ENCODE results near the gene PDYN. TPM values are rescaled to one million over a fixed set of nuclear protein-coding genes. Genes with fewer than 3 reads are reported as not detected.

The PDYN gene
- total RNA-seq, 2 donors from 2014 or later, result not detected

DNA sequence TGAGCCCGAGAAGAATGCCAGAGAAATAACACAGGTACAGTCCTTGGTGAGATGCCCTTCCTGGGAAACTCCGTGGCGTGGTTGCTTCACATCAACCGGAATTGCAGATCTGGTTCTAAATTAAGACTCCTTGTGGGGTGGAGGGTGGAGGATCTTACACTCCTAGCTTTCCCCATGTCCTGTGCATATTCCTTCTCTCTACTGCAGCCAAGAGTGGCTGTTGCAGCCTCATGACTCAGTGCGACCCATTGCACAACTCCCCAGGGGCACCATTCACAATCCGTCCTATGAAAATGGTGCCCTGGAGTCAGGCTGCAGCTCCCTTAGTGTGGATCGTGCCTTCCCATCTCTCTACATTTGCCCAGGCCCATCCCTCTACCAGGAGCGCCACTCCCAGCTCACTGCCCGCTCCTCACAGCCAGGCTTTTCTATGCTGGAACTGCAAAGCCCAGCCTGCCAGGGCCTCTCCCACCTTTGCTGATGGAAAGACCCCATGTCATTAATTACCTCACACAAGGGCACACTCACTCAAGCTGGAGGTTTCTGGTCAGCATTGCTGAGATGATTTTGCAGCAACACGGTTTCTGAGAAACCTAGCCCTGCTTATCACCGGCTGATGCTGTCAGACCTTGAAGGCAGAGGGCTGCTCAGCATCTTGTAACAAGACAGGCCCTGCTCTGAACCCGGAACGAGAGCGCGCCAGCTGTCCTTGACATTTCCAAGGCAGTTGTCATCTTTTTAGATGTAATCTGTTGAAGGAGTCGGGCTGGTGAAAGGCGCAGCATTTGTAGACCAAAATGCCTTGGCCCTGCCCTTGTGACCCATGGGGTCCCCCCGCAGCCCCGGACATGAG lies 58.9 kb downstream of the PDYN start:
- H3K9me3 ChIP-seq, result no peaks in the 10 kb centered on the region
- DNase-seq (ENCODE audit: low spot score) (peak; percentile 59), ATAC-seq (ENCODE audit: insufficient number of reproducible peaks, low FRiP score, low read depth) (peak; percentile 75)
- peak overlapping the region in 1 of 2 donors; percentile 38 for H3K27ac ChIP-seq
- no peaks in the 10 kb centered on the region for H3K27me3 ChIP-seq (replicated peaks; ENCODE audit: insufficient read depth)
- H3K4me3 ChIP-seq, result no peak overlapping the region
- TF ChIP-seq, protein P1, sequence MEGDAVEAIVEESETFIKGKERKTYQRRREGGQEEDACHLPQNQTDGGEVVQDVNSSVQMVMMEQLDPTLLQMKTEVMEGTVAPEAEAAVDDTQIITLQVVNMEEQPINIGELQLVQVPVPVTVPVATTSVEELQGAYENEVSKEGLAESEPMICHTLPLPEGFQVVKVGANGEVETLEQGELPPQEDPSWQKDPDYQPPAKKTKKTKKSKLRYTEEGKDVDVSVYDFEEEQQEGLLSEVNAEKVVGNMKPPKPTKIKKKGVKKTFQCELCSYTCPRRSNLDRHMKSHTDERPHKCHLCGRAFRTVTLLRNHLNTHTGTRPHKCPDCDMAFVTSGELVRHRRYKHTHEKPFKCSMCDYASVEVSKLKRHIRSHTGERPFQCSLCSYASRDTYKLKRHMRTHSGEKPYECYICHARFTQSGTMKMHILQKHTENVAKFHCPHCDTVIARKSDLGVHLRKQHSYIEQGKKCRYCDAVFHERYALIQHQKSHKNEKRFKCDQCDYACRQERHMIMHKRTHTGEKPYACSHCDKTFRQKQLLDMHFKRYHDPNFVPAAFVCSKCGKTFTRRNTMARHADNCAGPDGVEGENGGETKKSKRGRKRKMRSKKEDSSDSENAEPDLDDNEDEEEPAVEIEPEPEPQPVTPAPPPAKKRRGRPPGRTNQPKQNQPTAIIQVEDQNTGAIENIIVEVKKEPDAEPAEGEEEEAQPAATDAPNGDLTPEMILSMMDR (IDR thresholded peaks at IDR 0.05), result no peak
- peaks cover 12% of the 10 kb centered on the region for H3K36me3 ChIP-seq
- peaks cover 15 to 21% of the 10 kb centered on the region in 2 donors for H3K4me1 ChIP-seq (ENCODE audit: control insufficient read depth in 1 of 2, low read depth in 2 of 2)

DNA sequence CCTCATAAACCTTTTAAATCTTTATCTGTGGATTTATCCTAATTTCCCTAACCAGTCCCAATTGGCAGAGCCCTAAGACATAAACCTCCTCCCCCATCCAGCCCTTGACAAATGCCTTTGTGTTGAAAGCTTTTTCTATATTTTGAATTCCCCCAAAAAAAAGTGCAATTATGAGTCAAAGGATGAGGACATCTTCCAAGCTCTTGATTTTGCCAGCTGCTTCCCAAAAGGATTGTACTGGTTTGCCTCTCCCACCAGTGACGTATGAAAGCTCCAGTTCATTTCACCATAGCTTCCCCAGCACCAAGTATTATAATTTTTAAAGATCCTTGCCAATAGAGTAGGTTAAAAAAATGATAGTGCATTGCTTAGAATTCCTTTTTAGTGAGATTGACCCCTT lies 59.7 kb downstream of the PDYN start:
- no peaks in the 10 kb centered on the region for H3K9me3 ChIP-seq
- no peak overlapping the region for H3K4me3 ChIP-seq
- H3K36me3 ChIP-seq, result peaks cover 12% of the 10 kb centered on the region
- peak overlapping the region in 1 of 2 donors; percentile 38 for H3K27ac ChIP-seq
- DNase-seq (ENCODE audit: low spot score) (no peak), ATAC-seq (ENCODE audit: insufficient number of reproducible peaks, low FRiP score, low read depth) (peak; percentile 85)
- H3K27me3 ChIP-seq (replicated peaks; ENCODE audit: insufficient read depth), result no peaks in the 10 kb centered on the region
- TF ChIP-seq, protein P1 (IDR thresholded peaks at IDR 0.05), result no peak
- H3K4me1 ChIP-seq (ENCODE audit: control insufficient read depth in 1 of 2, low read depth in 2 of 2), result peaks cover 15 to 21% of the 10 kb centered on the region in 2 donors

DNA sequence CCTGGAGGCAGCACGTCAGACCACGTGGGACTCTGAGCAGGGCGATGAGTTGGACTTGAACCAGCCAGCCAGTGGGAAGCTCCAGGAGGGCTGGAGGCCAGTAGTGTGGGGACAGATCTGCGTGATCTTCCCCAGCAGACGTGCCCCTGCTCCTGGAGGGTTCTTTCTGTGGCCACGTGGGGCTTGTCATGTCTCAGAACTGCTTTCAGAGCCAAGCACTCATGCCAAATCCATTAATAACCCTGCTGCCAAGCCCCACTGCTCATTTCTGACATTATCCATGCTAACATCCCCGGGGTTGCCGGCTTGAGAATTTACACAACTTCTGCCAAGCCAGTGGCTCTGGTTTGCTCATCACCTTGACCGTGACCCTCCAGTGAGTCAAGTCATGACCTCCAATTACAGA lies 60.4 kb downstream of the PDYN start:
- Histone ChIP-seq H3K36me3 (peaks cover 12% of the 10 kb centered on the region), H3K27ac (peak overlapping the region in 1 of 2 donors; percentile 12), H3K4me1 (ENCODE audit: control insufficient read depth in 1 of 2, low read depth in 2 of 2) (peaks cover 15 to 21% of the 10 kb centered on the region in 2 donors), H3K27me3 (replicated peaks; ENCODE audit: insufficient read depth) (no peaks in the 10 kb centered on the region), H3K4me3 (no peak overlapping the region), H3K9me3 (no peaks in the 10 kb centered on the region)
- TF ChIP-seq, protein P1 (IDR thresholded peaks at IDR 0.05), result no peak
- no peak for DNase-seq (ENCODE audit: low spot score)
- ATAC-seq (ENCODE audit: insufficient number of reproducible peaks, low FRiP score, low read depth), result no peak

DNA sequence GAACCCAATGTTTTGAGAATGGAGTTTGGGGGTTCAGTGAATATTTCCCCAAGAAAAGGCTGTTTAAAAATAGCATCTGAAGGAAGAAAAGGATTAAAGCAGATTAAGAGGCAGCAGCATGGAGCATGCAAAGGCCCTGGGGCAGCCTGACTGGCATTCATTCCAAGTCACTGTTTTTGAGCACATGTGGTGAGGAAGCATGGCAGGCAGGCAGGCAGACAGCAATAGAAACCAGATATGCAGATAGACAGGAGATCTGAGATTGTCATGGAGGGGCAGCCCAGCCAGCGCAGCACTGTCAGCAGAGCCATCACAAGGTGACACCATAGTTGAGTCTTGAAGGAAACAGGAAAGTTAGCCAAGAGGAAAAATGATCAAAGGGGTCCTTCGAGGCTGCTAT lies 60.9 kb downstream of the PDYN start:
- DNase-seq (ENCODE audit: low spot score), result no peak
- ATAC-seq (ENCODE audit: insufficient number of reproducible peaks, low FRiP score, low read depth), result no peak
- H3K4me1 ChIP-seq (ENCODE audit: control insufficient read depth in 1 of 2, low read depth in 2 of 2), result peaks cover 15 to 21% of the 10 kb centered on the region in 2 donors
- H3K36me3 ChIP-seq, result peaks cover 17% of the 10 kb centered on the region
- TF ChIP-seq, protein P1 (IDR thresholded peaks at IDR 0.05), result no peak
- H3K9me3 ChIP-seq, result no peaks in the 10 kb centered on the region
- no peak overlapping the region for H3K4me3 ChIP-seq
- no peaks in the 10 kb centered on the region for H3K27me3 ChIP-seq (replicated peaks; ENCODE audit: insufficient read depth)
- H3K27ac ChIP-seq, result no peak overlapping the region

DNA sequence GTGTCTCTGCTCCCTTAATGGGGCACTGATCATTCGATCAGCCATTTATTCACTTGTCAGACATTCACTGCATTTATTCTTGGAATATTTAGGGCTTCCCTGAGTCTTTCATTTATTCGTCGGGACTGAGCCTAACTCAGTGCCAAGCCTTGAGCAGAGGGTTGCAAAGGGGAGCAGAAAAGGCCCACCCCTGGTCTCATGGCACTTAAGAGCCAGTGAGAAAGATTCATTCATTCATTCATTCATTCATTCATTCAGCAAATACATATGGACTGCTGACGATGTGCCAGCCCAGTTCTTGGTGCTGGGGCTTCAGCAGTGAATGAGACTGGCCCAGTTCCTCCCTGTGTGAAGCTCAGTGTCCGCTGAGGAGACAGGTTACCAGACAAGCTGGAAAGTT lies 62.0 kb downstream of the PDYN start:
- Histone ChIP-seq H3K27ac (no peak overlapping the region), H3K9me3 (no peaks in the 10 kb centered on the region), H3K4me3 (no peak overlapping the region), H3K4me1 (ENCODE audit: control insufficient read depth in 1 of 2, low read depth in 2 of 2) (peaks cover 15 to 21% of the 10 kb centered on the region in 2 donors), H3K27me3 (replicated peaks; ENCODE audit: insufficient read depth) (no peaks in the 10 kb centered on the region), H3K36me3 (peaks cover 12% of the 10 kb centered on the region)
- DNase-seq (ENCODE audit: low spot score), result no peak
- TF ChIP-seq, protein P1 (IDR thresholded peaks at IDR 0.05), result no peak
- no peak for ATAC-seq (ENCODE audit: insufficient number of reproducible peaks, low FRiP score, low read depth)
